ENCODE results near the gene CNDP2.

DNA sequence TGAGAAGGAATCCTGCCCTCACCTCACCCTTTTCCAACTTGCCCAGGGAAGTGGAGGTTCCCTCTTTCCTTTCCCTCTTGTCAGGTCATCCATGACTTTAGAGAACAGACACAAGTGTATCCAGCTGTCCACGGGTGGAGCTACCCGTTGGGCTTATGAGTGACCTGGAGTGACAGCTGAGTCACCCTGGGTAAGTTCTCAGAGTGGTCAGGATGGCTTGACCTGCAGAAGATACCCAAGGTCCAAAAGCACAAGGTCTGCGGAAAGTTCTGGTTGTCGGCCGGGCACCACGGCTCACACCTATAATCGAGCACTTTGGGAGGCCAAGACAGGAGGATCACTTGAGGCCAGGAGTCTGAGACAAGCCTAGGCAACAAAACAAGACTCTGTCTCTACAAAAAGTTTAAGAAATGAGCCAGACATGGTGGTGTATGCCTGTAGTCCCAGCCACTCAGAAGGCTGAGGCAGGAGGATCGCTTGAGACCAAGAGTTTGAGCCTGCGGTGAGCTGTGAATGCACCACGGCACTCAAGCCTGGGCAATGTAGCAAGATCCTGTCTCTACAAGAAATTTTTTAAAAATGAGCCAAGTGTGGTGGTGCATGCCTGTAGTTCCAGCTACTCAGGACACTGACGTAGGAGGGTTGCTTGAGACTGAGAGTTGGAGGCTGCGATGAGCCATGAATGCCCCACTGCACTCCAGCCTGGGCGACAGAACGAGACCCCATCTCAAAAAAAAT lies 24.1 kb downstream of the CNDP2 start:
- no peak for TF ChIP-seq POLR2A (IDR thresholded peaks at IDR 0.05)
- TF ChIP-seq, protein P1, sequence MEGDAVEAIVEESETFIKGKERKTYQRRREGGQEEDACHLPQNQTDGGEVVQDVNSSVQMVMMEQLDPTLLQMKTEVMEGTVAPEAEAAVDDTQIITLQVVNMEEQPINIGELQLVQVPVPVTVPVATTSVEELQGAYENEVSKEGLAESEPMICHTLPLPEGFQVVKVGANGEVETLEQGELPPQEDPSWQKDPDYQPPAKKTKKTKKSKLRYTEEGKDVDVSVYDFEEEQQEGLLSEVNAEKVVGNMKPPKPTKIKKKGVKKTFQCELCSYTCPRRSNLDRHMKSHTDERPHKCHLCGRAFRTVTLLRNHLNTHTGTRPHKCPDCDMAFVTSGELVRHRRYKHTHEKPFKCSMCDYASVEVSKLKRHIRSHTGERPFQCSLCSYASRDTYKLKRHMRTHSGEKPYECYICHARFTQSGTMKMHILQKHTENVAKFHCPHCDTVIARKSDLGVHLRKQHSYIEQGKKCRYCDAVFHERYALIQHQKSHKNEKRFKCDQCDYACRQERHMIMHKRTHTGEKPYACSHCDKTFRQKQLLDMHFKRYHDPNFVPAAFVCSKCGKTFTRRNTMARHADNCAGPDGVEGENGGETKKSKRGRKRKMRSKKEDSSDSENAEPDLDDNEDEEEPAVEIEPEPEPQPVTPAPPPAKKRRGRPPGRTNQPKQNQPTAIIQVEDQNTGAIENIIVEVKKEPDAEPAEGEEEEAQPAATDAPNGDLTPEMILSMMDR (IDR thresholded peaks at IDR 0.05) = no peak
